ENCODE results near the gene YIF1A.

YIF1A gene

DNA sequence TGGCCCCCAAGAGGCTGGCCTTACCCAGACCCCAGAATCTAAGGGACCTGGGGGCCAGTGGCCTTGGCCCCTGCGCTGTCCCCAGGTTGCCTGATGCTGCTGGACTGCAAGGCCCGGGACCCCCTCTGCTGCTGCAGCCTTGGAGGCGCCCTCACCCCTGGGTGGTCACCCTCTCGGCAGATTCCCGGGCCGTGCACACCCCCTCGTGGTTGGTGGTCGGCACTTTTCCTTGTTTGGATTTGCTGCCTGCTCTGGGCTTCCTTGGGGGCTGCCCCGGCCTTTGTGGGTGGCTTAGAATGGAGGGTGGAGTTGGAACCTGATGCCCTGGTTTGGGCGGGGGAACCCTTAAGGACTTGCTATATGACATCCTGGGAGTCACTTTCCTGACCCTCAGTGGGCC, 42.0 kb upstream of the YIF1A start:
- POLR2A ChIA-PET (ENCODE audit: low non-redundant PET) = no interaction called here
- CTCF ChIA-PET = no interaction called here
- TF ChIP-seq, protein P1, sequence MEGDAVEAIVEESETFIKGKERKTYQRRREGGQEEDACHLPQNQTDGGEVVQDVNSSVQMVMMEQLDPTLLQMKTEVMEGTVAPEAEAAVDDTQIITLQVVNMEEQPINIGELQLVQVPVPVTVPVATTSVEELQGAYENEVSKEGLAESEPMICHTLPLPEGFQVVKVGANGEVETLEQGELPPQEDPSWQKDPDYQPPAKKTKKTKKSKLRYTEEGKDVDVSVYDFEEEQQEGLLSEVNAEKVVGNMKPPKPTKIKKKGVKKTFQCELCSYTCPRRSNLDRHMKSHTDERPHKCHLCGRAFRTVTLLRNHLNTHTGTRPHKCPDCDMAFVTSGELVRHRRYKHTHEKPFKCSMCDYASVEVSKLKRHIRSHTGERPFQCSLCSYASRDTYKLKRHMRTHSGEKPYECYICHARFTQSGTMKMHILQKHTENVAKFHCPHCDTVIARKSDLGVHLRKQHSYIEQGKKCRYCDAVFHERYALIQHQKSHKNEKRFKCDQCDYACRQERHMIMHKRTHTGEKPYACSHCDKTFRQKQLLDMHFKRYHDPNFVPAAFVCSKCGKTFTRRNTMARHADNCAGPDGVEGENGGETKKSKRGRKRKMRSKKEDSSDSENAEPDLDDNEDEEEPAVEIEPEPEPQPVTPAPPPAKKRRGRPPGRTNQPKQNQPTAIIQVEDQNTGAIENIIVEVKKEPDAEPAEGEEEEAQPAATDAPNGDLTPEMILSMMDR (conservative IDR thresholded peaks at IDR 0.05; ENCODE audit: low read depth) = no peak
- peak overlapping the region; percentile 100 for H3K27ac ChIP-seq
- no peak for DNase-seq (ENCODE audit: low spot score)

DNA sequence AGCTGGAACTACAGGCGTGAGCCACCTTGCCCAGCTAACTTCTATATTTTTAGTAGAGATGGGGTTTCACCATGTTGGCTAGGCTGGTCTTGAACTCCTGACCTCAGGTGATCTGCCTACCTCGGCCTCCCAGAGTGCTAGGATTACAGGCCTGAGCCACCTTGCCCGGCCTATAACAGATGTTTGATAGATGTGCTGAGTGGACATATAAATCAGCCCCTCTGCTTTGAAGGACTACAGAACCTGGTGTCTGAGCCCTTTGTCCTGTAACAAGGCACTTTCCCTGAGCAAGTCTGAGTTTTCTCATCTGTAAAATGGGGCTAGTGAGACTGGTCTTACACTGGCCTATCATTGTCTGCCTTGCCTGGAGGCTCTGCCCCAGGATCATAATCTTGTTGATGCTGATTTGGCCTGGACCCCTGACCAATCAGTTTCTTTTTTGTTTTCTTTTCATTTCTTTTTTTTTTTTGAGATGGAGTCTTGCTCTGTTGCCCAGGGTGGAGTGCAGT, 40.3 kb upstream of the YIF1A start:
- ChIA-PET CTCF (interaction anchor here (0.7 to 1.1 kb wide), 3 partner anchors 12 to 15 kb away, joined by 3 to 5 read pairs (median 4); partner anchors contain the start of genes BRMS1 and CD248), POLR2A (ENCODE audit: low non-redundant PET) (no interaction called here)
- TF ChIP-seq, protein P1 (conservative IDR thresholded peaks at IDR 0.05; ENCODE audit: low read depth) = no peak
- no peak for DNase-seq (ENCODE audit: low spot score)
- peak overlapping the region; percentile 100 for H3K27ac ChIP-seq

DNA sequence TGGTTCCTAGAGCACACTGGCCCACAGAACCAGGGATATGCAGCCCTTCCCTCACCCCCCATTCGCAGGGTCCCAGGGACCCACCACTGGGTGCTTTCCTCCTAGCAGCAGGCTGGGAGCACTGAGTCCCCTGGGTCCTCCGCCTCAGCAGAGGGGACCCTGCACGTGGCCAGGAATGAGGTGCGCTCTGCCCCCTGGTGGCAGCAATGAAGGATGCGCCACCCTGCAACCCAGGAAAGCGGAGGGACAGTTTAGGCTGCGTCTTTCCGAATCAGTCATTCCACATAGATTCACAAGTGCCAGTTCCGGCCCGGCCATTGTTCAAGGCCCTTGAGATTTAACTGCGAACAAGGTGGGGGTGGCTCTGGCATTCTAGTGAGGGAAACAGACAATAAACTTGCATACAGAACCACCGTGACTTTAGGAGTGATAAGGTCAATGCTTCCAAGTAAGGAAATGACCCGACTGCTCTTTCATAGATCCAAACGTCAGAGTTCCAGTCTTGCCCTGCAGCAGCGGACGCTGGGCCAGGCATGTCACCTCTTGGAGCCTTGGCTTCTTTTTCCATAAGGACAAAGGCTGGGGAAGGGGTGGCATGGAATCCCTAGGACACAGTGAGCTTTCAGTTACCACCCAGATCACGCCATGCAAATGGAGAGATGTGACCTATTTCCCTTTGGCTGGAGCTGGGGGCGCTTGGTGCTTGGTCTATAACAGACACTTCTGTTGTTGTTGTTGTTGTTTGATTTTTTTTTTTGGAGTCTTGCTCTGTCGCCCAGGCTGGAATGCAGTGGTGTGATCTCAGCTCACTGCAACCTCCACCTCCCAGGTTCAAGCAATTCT, 39.6 kb upstream of the YIF1A start:
- ChIA-PET CTCF (interaction anchor here (0.7 to 1.1 kb wide), 3 partner anchors 11 to 16 kb away, joined by 3 to 5 read pairs (median 4); partner anchors contain the start of genes BRMS1 and CD248), POLR2A (ENCODE audit: low non-redundant PET) (no interaction called here)
- DNase-seq (ENCODE audit: low spot score) = peak; percentile 65
- peak overlapping the region; percentile 100 for H3K27ac ChIP-seq
- TF ChIP-seq, protein P1 (conservative IDR thresholded peaks at IDR 0.05; ENCODE audit: low read depth) = peak; percentile 91

DNA sequence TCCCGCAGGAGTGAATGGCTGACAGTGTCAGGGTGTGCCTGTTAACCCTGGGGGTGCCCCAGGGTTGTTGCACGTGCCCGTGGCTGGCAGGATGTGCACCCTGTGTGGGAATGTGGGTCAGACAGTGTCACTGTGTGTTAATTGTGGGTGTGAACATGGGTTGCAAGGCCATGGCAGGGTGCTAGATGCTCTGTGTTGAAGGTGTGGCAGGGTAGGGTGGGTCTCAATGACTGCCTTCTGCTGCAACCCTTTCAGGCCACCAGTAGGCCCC, 39.0 kb upstream of the YIF1A start:
- no peak for DNase-seq (ENCODE audit: low spot score)
- POLR2A ChIA-PET (ENCODE audit: low non-redundant PET) = no interaction called here
- TF ChIP-seq, protein P1 (conservative IDR thresholded peaks at IDR 0.05; ENCODE audit: low read depth) = no peak
- peak overlapping the region; percentile 100 for H3K27ac ChIP-seq
- CTCF ChIA-PET = no interaction called here

DNA sequence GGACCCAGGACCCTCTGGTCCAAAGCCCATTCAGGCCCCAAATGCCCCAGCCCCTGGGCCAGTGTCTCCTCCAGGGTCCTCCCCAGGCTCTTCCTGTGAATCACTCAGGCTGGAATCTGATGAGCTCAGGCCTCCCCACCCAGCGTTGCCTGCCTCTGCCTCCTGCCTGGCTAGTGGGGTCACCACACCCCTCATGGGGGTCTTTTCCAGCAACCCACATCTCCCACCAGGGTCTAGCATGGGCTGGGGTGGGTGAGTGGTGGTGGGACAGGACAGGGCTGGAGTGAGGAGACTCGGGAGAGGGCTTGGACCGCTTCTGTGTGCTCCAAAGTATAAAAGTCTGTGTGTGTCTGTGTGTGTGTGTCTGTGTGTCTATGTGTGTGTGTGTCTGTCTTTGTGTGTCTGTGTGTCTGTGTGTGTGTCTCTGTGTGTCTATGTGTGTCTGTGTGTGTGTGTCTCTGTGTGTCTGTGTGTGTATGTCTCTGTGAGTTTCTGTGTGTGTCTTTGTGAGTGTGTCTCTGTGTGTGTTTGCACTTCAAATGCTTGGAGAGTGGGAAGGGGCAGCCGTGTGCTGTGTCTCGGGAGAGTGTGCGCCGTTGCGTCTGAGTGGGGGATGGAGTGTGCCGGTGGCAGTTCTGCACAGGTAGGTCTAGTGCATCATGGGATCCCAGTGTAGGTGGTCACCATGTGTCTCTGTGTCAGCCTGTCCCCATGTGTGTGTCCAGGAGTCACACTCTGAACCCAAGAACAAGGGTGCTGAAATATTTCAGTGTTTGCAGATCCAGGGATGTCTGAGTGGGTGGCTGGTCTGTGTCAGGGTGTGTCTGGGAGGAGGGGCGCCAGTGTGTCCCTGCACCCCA, 38.5 kb upstream of the YIF1A start:
- POLR2A ChIA-PET (ENCODE audit: low non-redundant PET) = interaction anchor here (0.9 kb wide), 1 partner anchor 8 kb away, joined by 8 read pairs; no protein-coding TSS in a partner anchor
- CTCF ChIA-PET = interaction anchor here (1.1 to 3.7 kb wide), 2 partner anchors 8 to 15 kb away, joined by 3 to 25 read pairs; no protein-coding TSS in a partner anchor
- peak overlapping the region; percentile 100 for H3K27ac ChIP-seq
- TF ChIP-seq, protein P1 (conservative IDR thresholded peaks at IDR 0.05; ENCODE audit: low read depth) = no peak
- peak; percentile 54 for DNase-seq (ENCODE audit: low spot score)

All from RWPE1 (cell line).